Middle frontal gyrus (tissue), 1 donor: ENCODE data around the gene IFT22.
"Not testable (repeated sequence)": the region's sequence is repeated elsewhere in the genome, so short reads cannot be mapped to it uniquely, and the experiment has no call there.

ENCODE experiments used
- DNase-seq: peaks from one replicate; pipeline ENCODE4 v3.0.0-alpha.2; 2015; ENCODE audit warnings: low spot score; ENCODE audit errors: extremely low spot score

IFT22 gene

DNA sequence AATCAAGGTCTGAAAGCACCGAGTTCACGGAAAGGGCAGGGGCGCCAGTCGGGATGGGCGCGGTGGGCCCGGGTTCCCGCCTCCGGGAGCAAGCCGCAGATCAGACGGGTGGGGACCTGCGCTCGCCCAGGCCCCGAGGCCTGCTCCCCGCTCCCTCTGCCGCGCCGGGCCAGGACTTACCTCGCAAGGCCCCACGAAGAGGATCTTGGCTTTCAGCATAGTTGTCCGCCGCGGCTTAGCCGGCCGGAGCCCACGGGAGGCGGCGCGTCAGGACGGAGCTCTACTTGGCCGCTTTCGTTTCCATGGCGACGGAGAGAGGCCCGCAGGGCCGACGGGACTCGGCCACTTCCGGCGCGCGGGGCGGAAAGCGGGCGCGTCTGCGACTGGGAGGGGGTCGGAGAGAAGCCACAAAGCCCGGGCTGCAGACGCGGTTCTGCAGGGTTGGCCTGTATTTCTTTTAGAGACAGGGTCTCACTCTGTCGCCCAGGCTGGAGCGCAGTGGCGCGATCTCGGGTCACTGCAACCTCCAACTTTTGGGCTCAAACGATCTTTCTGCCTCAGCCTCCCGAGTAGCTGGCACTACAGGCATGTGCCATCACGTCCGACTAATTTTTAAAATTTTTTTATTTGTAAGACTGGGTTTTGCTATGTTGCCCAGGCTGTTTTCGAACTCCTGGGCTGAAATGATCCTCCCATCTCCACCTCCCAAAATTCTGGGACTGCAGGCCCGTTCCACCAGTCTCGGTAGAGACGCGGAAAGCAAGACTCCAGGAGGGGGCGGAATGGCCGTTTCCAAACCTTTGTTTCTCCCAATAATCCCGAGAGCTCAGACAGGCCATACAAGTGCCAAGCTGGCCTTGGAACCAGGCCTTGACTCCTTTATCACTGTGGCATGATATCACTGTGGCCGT is at the start of gene IFT22:
TSS of gene IFT22 (minus strand) at position 322 of the 911 bp plus-strand sequence. CDS start at position 219, 103 bp downstream.
- DNase-seq: peak; percentile 94

DNA sequence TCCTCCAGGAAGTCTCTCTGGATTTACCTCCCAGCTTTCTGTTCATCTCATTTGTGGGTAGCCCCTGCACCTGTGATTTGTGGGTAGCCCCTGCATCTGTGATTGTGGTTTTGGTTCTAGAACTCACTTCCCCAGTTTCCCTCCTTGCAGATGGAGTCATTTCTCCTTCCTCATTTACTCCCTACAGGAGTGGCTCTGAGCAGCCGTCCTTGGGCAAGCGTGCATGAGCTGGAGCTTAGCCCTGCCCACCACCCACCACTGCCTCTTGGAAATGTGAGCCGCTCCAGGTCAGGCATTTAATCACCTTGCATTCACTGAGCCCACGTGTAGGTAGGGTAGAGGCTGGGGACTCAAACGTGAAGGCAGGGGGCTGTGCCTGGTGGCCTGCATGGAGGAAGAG is 49.2 kb upstream of the IFT22 start:
- DNase-seq: no peak

DNA sequence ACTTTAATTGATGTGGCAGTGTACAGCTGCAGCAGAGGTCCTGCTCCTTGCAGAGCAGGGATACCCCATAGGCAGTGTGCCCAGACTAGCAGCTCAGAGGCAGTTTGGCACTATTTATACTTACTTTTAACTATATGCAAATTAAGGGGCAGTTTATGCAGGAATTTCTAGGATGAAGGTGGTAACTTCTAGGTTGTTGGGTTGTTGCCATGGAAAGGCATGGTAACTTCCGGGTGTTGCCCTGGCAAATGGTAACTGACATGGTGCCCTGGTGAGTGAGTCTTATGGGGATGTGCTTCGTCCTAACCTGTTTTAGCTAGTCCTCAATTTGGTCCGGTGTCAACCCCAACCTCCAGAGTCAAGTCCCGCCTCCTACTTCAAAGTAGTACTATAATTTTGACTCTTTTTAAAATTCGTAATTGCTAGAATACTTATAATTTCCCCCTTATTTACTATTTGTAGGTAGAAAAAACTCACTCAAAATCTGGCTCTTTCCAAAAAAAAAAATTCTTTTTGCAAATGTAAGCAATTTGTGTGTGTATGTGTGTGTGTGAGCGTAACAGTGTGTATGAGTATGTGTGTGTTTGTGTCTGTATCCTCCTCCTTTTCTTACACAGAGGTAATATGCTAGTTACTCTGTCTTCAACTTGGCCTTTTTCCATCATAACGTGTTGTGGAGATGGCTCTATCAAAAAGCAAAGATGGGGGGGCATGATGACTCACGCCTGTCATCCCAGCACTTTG is 47.0 kb upstream of the IFT22 start:
- DNase-seq: no peak

- no peak for DNase-seq
Observed at GRCh38 chr7:101367676-101368075, 46.1 kb upstream of the IFT22 start.

DNA sequence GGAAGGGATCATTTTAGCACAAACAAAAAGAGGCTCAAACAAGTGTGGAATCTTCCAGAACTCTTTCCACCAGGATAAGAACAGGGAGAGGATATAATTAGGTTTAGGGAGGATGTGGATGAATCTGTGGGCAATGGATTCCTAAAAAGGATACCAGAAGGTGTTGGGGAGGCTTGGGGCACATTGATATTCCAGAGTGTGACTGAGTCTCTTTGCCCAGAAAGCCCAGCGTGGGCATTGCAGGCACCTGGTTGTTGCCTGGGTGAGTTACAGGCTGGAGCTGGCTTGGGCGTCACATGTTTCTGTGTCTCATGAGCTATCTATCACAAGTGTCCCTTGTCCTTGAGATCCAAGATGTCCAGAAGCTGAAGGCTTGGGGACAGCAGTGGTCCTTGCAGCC is 44.3 kb upstream of the IFT22 start:
- DNase-seq: peak; percentile 52

DNA sequence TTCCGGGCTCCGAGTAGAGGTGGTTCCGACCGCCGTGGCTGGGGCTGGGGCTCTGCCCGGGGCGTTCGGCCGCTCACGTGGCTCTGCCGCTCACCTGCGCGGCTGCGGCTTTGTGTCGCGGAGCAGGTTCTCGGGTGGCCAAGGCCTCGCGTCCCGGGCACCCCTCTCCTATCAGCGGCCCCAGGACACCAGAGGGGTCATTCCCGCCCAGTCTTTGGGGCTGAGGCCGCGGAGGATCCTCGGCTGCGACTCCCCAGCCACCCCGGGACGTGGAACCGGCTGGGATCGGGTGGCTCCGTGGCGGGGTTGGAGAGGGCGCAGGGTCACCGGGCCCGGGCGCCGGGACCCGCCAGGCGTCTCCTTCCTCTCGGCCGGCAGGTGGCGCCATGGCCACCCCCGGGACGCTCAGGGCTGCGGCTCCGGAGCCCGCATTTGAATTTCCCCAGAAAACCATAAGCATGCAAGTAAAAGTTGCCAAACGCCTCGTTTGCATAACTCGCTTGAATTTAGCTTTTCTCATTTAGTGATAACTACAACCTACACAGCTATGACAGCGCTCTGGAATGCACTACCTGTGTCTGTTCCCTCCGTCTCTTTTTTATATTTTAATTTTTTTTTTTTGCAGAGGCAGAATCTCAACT is 42.2 kb upstream of the IFT22 start:
- peak; percentile 66 for DNase-seq

DNA sequence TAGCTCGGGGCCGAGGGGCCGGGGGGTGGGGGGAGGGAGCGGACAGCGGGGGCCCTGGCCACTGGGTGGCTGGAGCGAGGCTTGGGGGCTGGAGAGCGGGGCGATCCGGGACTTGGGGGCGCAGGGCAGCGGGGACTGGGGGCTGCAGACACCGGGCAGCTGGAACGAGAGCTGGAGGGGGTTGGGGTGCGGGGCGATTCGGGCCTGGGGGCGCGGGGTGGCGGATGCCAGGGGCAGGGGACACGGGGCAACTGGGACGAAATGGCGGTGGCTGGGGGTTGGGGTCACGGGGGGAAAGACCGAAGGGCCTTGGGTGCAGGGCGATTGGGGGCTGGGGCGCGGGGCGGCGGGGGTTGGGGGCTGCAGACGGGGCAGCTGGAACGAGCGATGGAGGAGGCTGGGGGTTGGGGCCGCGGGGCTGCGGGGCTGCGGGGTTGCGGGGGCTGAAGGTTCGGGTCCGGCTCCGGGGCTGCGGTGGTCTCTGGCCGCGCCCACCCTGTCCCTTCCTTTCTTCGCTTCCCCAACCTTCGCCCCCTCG is 41.7 kb upstream of the IFT22 start:
- DNase-seq: no peak

- no peak for DNase-seq
Observed at GRCh38 chr7:101362334-101363195, 41.0 kb upstream of the IFT22 start, which contains the start of gene COL26A1. TSS of gene COL26A1 (plus strand) at chr7:101362875. CDS start at chr7:101363033, 158 bp downstream.

DNA sequence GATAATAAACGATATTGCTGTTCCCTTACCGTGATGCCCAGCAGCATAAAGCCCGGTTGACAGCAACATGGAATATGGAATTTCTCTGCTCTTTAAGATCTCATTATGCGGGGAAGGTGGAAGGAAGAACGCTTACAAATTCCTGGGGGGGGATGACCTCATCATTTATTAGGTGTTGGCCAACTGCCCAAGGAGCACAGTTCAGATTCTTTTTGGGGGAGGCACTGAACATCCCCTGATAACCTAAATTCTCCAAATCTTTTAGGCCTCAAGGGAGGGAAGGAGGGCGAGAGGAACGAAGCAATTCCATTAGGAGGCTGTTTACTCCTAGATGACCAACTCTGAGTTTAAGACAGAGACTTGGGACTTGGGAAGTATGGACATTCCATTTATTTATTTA is 35.8 kb upstream of the IFT22 start:
- no peak for DNase-seq

GRCh38 chr7:101352920-101353308 is 31.3 kb upstream of the IFT22 start:
- no peak for DNase-seq

GRCh38 chr7:101349300-101349699 is 27.7 kb upstream of the IFT22 start:
- not testable (repeated sequence) for DNase-seq

DNA sequence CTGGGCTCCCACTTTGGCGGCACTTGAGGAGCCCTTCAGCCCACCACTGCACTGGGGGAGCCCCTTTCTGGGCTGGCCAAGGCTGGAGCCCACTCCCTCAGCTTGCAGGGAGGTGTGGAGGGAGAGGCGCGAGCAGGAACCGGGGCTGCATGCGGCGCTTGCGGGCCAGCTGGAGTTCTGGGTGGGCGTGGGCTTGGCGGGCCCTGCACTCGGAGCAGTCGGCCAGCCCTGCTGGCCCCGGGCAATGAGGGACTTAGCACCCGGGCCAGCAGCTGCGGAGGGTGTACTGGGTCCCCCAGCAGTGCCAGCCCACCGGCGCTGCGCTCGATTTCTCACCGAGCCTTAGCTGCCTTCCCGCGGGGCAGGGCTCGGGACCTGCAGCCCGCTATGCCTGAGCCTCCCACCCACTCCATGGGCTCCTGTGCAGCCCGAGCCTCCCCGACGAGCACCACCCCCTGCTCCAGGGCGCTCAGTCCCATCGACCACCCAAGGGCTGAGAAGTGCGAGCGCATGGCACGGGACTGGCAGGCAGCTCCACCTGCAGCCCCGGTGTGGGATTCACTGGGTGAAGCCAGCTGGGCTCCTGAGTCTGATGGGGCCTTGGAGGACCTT is 26.9 kb upstream of the IFT22 start:
- not testable (repeated sequence) for DNase-seq

GRCh38 chr7:101347477-101347876 is 25.9 kb upstream of the IFT22 start:
- DNase-seq: no peak

GRCh38 chr7:101342892-101343291 is 21.3 kb upstream of the IFT22 start:
- DNase-seq: no peak

DNA sequence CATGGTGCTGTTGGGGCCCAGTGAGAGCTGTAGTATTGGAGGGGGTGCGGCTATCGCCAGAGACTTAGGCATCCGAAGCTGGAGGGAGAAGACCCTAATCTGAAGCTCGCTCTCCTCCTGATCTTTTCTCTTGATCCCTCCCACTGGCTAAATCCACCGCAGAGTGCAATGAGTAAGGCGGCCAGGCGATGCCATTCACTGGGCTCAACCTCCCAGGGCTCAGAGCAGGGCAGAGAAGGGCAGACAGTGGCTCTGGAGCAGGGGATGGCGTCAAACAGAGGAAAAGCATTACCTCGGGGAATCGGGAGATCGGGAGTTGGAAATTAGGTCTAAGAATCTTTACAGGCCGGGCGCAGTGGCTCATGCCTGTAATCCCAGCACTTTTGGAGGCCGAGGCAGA is 18.8 kb upstream of the IFT22 start:
- DNase-seq: no peak

DNA sequence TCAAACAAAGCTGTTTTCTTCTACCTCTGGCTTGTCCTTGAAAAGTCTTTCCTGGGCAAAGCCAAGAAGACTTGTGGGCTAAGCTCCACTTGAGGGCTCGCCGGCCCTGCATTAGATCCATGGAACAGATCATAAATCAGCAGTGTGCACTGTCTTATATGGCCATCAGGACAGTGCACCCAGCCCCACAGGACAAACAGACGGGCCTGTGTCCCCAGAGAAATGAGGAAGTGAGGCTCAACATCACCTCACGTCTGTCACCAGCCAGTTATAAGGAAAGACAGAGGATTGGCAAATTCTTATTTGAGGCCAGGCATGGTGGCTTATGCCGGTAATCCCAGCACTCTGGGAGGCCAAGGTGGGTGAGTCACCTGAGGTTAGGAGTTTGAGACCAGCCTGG is 12.3 kb upstream of the IFT22 start:
- no peak for DNase-seq

DNA sequence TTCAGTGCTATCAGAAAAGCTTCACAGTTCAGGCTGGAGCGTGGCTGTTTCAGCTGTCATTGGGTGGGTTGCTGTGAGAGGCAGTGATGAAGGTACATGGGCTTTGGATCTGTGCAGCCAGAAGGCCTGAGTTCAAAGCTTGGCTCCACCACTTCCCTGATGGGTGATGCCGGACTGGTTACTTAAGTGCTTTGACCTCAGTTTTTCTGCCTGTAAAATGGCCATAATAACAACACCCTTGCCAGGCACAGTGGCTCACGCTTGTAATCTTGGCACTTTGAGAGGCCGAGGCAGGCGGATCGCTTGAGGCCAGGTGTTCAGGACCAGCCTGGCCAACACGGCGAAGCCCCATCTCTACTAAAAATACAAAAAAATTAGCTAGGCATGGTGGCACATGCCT is 10.4 kb upstream of the IFT22 start:
- DNase-seq: no peak

DNA sequence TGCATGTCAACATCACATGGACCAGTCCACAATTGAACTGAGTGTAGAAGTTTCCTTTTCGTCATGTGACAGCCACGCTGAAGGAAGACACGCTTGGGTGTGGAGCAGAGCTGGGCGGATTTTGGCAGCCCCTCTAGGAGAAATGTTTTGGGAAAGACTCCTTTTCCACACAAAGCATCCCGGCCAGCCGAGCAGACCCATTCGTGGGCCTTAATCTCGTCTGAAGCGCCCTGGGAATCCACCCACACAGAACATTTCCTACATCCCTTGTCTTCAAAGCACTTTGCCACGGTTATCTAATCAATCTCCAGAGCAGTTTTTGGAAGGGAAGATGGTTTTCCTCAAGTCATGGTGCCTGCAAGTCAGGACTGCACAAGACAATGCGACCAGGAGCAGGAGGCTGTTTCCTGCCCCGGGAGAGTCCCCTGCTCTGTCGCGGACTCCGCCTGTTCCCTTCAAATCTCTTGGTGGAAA is 8.4 kb upstream of the IFT22 start:
- DNase-seq: no peak

DNA sequence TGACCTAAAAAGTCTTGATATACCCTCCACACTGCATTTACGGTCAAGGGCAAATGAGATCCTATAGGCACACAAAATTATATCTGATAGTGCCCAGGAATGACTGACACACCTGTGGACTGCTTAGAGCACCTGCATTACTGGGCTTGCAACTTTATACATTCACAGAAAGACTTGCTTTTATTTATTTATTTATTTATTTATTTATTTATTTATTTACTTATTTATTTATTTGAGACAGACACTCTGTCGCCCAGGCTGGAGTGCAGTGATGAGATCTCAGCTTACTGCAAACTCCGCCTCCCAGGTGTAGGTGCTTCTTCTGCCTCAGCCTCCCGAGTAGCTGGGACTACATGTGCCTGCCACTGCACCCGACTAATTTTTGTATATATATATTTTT is 6.5 kb upstream of the IFT22 start:
- DNase-seq: no peak

- DNase-seq: no peak
Observed at GRCh38 chr7:101319401-101319800, 2.2 kb downstream of the IFT22 start.
